Aorta (tissue), 5 donors: ENCODE results near the gene GDPD5. TPM values are rescaled to one million over a fixed set of nuclear protein-coding genes. Genes with fewer than 3 reads are reported as not detected.

Experiments
- ATAC-seq: fragments of 200-7000 bp; cut with Tn5 transposase; one replicate; pipeline ENCODE4 v1.9.1; 2022; ENCODE audit warnings: moderate library complexity; ENCODE audit not compliant: low FRiP score
- DNase-seq, 2 donors: peaks; one replicate each; pipeline ENCODE4 v3.0.0-alpha.2; 2020
- H3K27ac ChIP-seq, 2 donors: one replicate each; pipeline ENCODE4 v1.5.1; 2013; ENCODE audit warnings: low read length in 2 of 2, mild to moderate bottlenecking in 2 of 2, moderate library complexity in 2 of 2, control low read depth in 1 of 2, inconsistent platforms in 1 of 2, low read depth in 1 of 2
- H3K27me3 ChIP-seq, 2 donors: one replicate each; pipeline ENCODE4 v1.6.1; 2013; ENCODE audit warnings: control low read depth in 1 of 2, low read length in 1 of 2, mild to moderate bottlenecking in 1 of 2, moderate library complexity in 1 of 2; ENCODE audit not compliant: insufficient read depth in 2 of 2, control insufficient read depth in 1 of 2
- H3K36me3 ChIP-seq, 2 donors: one replicate each; pipeline ENCODE4 v1.6.1; 2013; ENCODE audit warnings: control low read depth in 1 of 2, low read length in 1 of 2, mild to moderate bottlenecking in 1 of 2; ENCODE audit not compliant: insufficient read depth in 2 of 2, control insufficient read depth in 1 of 2
- H3K4me1 ChIP-seq, 2 donors: one replicate each; pipeline ENCODE4 v1.6.1; 2013; ENCODE audit warnings: low read length in 2 of 2, control low read depth in 1 of 2, mild to moderate bottlenecking in 1 of 2, moderate library complexity in 1 of 2; ENCODE audit not compliant: insufficient read depth in 2 of 2, control insufficient read depth in 1 of 2
- H3K4me3 ChIP-seq, 2 donors: one replicate each; pipeline ENCODE4 v1.5.1; 2013; ENCODE audit warnings: low read length in 2 of 2, control low read depth in 1 of 2, mild to moderate bottlenecking in 1 of 2
- H3K9me3 ChIP-seq: one replicate; pipeline ENCODE4 v1.6.1; 2013; ENCODE audit warnings: mild to moderate bottlenecking, low read length; ENCODE audit not compliant: control insufficient read depth
- WGBS, 2 donors: extraction: QIAGEN DNeasy Blood & Tissue Kit; methylation state at CpG; one replicate each; pipeline ENCODE4 v1.1.7; 2013; 5-methylcytosine and 5-hydroxymethylcytosine counted together
- intact Hi-C, 2 donors: fragments of 100-400 bp; cut with DNase I; formaldehyde crosslinking; loops; one replicate each; pipeline versions ENCODE4 v1.14.2 to v1.15.0; 2022
- polyA plus RNA-seq, 2 donors: library from polyadenylated mRNA; stranded (reverse); fragments of 200-250 nt; gene quantifications; one replicate each; pipeline ENCODE4 v1.2.3, GENCODE V29; 2013
- total RNA-seq, 2 donors: library from RNA; stranded (reverse); fragmentation: NEBNext Ultra II Directional; extraction: Animal tissue kit (Norgen Biotek cat#: 25700); gene quantifications; one replicate each; pipeline ENCODE4 v1.2.1, GENCODE V29; 2021
- donor health status: healthy with polysubstance abuse.
- donor health status: Bipolar disorder and iron deficiency.
- donor health status: DM: no; HTN: no; CAD: no.
- donor health status: DM: no; HTN: no; CAD: no.
- donor health status: DM: yes; HTN: yes; CAD: no.

GDPD5 gene
- total and polyA plus RNA-seq, 4 donors, result 3.5 to 53.0 (median 34.2) TPM

- DNase-seq (no peak), ATAC-seq (no peak)
- Histone ChIP-seq H3K4me3 (no peak overlapping the region), H3K9me3 (no peaks in the 10 kb centered on the region), H3K36me3 (no peaks in the 10 kb centered on the region), H3K27me3 (no peaks in the 10 kb centered on the region), H3K27ac (no peak overlapping the region), H3K4me1 (no peaks in the 10 kb centered on the region)
- intact Hi-C loops, result no loop called here
- WGBS, 2 donors, result 97 to 98% methylated on average over 4 of the region's 4 CpGs
These were observed 15.7 kb upstream of the GDPD5 start for GRCh38 chr11:75541193-75542087.

- H3K36me3 ChIP-seq, result no peaks in the 10 kb centered on the region
- no peaks in the 10 kb centered on the region for H3K9me3 ChIP-seq
- H3K27me3 ChIP-seq, result no peaks in the 10 kb centered on the region
- H3K27ac ChIP-seq, result no peak overlapping the region
- H3K4me3 ChIP-seq, result no peak overlapping the region
- ATAC-seq, result no peak
- no peak for DNase-seq
- 78 to 80% methylated on average over 9 of the region's 9 CpGs for WGBS, 2 donors
- intact Hi-C loops, result loop anchor here (10.0 kb wide), 2 partner anchors 255 to 265 kb away; no protein-coding TSS in a partner anchor
- no peaks in the 10 kb centered on the region for H3K4me1 ChIP-seq
These were observed 14.0 kb upstream of the GDPD5 start for GRCh38 chr11:75539459-75540334.

- Histone ChIP-seq H3K36me3 (no peaks in the 10 kb centered on the region), H3K9me3 (no peaks in the 10 kb centered on the region), H3K27ac (no peak overlapping the region), H3K4me3 (no peak overlapping the region), H3K27me3 (no peaks in the 10 kb centered on the region), H3K4me1 (no peaks in the 10 kb centered on the region)
- ATAC-seq (no peak), DNase-seq (no peak)
- WGBS, 2 donors, result 86 to 87% methylated on average over 11 of the region's 11 CpGs
- intact Hi-C loops, result loop anchor here (10.0 kb wide), 2 partner anchors 254 to 264 kb away; no protein-coding TSS in a partner anchor
These were observed 12.6 kb upstream of the GDPD5 start for GRCh38 chr11:75538150-75538942.

GRCh38 chr11:75537740-75538139, 12.0 kb upstream of the GDPD5 start:
- no peaks in the 10 kb centered on the region for H3K27me3 ChIP-seq
- no peak overlapping the region for H3K27ac ChIP-seq
- intact Hi-C loops, result loop anchor here (10.0 kb wide), 2 partner anchors 253 to 263 kb away; no protein-coding TSS in a partner anchor
- no peaks in the 10 kb centered on the region for H3K9me3 ChIP-seq
- DNase-seq (no peak), ATAC-seq (no peak)
- 83 to 84% methylated on average over 5 of the region's 5 CpGs for WGBS, 2 donors
- no peaks in the 10 kb centered on the region for H3K4me1 ChIP-seq
- H3K4me3 ChIP-seq, result no peak overlapping the region
- H3K36me3 ChIP-seq, result no peaks in the 10 kb centered on the region

- Histone ChIP-seq H3K9me3 (no peaks in the 10 kb centered on the region), H3K27ac (no peak overlapping the region), H3K36me3 (no peaks in the 10 kb centered on the region), H3K4me3 (no peak overlapping the region), H3K27me3 (no peaks in the 10 kb centered on the region), H3K4me1 (no peaks in the 10 kb centered on the region)
- 79 to 82% methylated on average over 13 of the region's 13 CpGs for WGBS, 2 donors
- DNase-seq, result no peak
- no peak for ATAC-seq
- intact Hi-C loops, result loop anchor here (10.0 kb wide), 2 partner anchors 252 to 262 kb away; no protein-coding TSS in a partner anchor
These were observed 11.3 kb upstream of the GDPD5 start for GRCh38 chr11:75536786-75537641.

- H3K27me3 ChIP-seq, result no peaks in the 10 kb centered on the region
- intact Hi-C loops, result loop anchor here (10.0 kb wide), 2 partner anchors 250 to 260 kb away; no protein-coding TSS in a partner anchor
- WGBS, 2 donors, result 72 to 100% methylated on average over 1 of the region's 1 CpG
These were observed 9.3 kb upstream of the GDPD5 start for GRCh38 chr11:75535071-75535470.

GRCh38 chr11:75534259-75535069, 8.7 kb upstream of the GDPD5 start:
- ATAC-seq, result no peak
- WGBS, 2 donors, result 70 to 73% methylated on average over 15 of the region's 15 CpGs

More at GRCh38 chr11:75535071-75535470, 9.3 kb upstream of the GDPD5 start:
- ATAC-seq (no peak), DNase-seq (no peak)
- Histone ChIP-seq H3K4me1 (no peaks in the 10 kb centered on the region), H3K36me3 (no peaks in the 10 kb centered on the region), H3K4me3 (no peak overlapping the region), H3K9me3 (no peaks in the 10 kb centered on the region), H3K27ac (no peak overlapping the region)

More at GRCh38 chr11:75534259-75535069, 8.7 kb upstream of the GDPD5 start:
- H3K27ac ChIP-seq, result no peak overlapping the region
- no peaks in the 10 kb centered on the region for H3K9me3 ChIP-seq
- no peak for DNase-seq
- H3K27me3 ChIP-seq, result no peaks in the 10 kb centered on the region
- no peaks in the 10 kb centered on the region for H3K36me3 ChIP-seq
- no peak overlapping the region for H3K4me3 ChIP-seq
- intact Hi-C loops, result loop anchor here (5.0 to 10.0 kb wide), 4 partner anchors 127 to 260 kb away; no protein-coding TSS in a partner anchor
- no peaks in the 10 kb centered on the region for H3K4me1 ChIP-seq
